Neural progenitor cell (in vitro differentiated cells): ENCODE results near the gene CARS2. TPM values are rescaled to one million over a fixed set of nuclear protein-coding genes. Genes with fewer than 3 reads are reported as not detected.

Source experiments
- DNase-seq: peaks from one replicate; pipeline ENCODE4 v3.0.0-alpha.2; 2016; ENCODE audit warnings: low spot score
- H2AFZ ChIP-seq: fragments of 200-600 bp; sonication (generic); replicated peaks from 2 replicates; pipeline ENCODE4 v1.6.1; 2016; ENCODE audit warnings: antibody characterized with exemption
- H3F3A ChIP-seq: fragments of 200-600 bp; sonication (generic); 2 replicates; pipeline ENCODE4 v1.6.1; 2016; ENCODE audit warnings: antibody characterized with exemption, low read depth
- H3K27ac ChIP-seq: fragments of 200-600 bp; sonication (generic); 2 replicates; pipeline ENCODE4 v1.5.1; 2016; ENCODE audit warnings: mild to moderate bottlenecking
- H3K27me3 ChIP-seq: fragments of 200-600 bp; sonication (generic); 2 replicates; pipeline ENCODE4 v1.6.1; 2016; ENCODE audit warnings: mild to moderate bottlenecking, moderate library complexity
- H3K36me3 ChIP-seq: fragments of 200-600 bp; sonication (generic); 2 replicates; pipeline ENCODE4 v1.5.1; 2016
- H3K4me1 ChIP-seq: fragments of 200-600 bp; sonication (generic); 2 replicates; pipeline ENCODE4 v1.6.1; 2016; ENCODE audit warnings: mixed run types
- H3K4me2 ChIP-seq: fragments of 200-600 bp; sonication (generic); 2 replicates; pipeline ENCODE4 v1.6.1; 2016
- H3K4me3 ChIP-seq: fragments of 200-600 bp; sonication (generic); 2 replicates; pipeline ENCODE4 v1.5.1; 2016
- H3K79me2 ChIP-seq: fragments of 200-600 bp; sonication (generic); 2 replicates; pipeline ENCODE4 v1.6.1; 2016; ENCODE audit warnings: low read depth
- H3K9ac ChIP-seq: fragments of 200-600 bp; sonication (generic); 2 replicates; pipeline ENCODE4 v1.6.1; 2016
- H3K9me3 ChIP-seq: fragments of 200-600 bp; sonication (generic); 2 replicates; pipeline ENCODE4 v1.5.1; 2016; ENCODE audit warnings: low read depth
- H4K20me1 ChIP-seq: fragments of 200-600 bp; sonication (generic); 2 replicates; pipeline ENCODE4 v1.6.1; 2016; ENCODE audit warnings: low read depth
- H3K27ac Mint-ChIP-seq: 3 replicates; pipeline ENCODE4 v1.8.0; 2021; ENCODE audit warnings: mixed read lengths
- H3K27me3 Mint-ChIP-seq: 2 replicates; pipeline ENCODE4 v1.8.0; 2022; ENCODE audit warnings: low read depth, mild to moderate bottlenecking, inconsistent platforms, moderate library complexity, mixed read lengths; ENCODE audit not compliant: insufficient read depth
- H3K36me3 Mint-ChIP-seq: 3 replicates; pipeline ENCODE4 v1.8.0; 2021; ENCODE audit warnings: mixed read lengths
- H3K4me1 Mint-ChIP-seq: 3 replicates; pipeline ENCODE4 v1.8.0; 2021; ENCODE audit warnings: mixed read lengths
- H3K4me3 Mint-ChIP-seq: 3 replicates; pipeline ENCODE4 v1.8.0; 2021; ENCODE audit warnings: mild to moderate bottlenecking, moderate library complexity, mixed read lengths
- H3K9me3 Mint-ChIP-seq: 3 replicates; pipeline ENCODE4 v1.8.0; 2020; ENCODE audit warnings: mixed read lengths
- CTCF ChIP-seq: fragments of 200-600 bp; sonication (generic); IDR thresholded peaks from 2 replicates; pipeline ENCODE4 v1.5.1; 2017; ENCODE audit warnings: antibody characterized with exemption, mild to moderate bottlenecking
- EZH2 ChIP-seq: fragments of 200-600 bp; sonication (generic); IDR thresholded peaks from 2 replicates; pipeline ENCODE4 v1.6.1; 2017; ENCODE audit warnings: antibody characterized with exemption, mild to moderate bottlenecking, moderate library complexity
- EZH2phosphoT487 ChIP-seq: fragments of 200-600 bp; sonication (generic); IDR thresholded peaks from 2 replicates; pipeline ENCODE4 v1.6.1; 2017; ENCODE audit warnings: antibody characterized with exemption
- total RNA-seq: library from RNA; depleted of rRNA; stranded (reverse); fragments of >200 nt; gene quantifications from 2 replicates; pipeline ENCODE4 v1.2.3, GENCODE V29; 2015; ENCODE audit warnings: low replicate concordance

Gene CARS2
- total RNA-seq, 1 donor from 2014 or later = 50.0 TPM

DNA sequence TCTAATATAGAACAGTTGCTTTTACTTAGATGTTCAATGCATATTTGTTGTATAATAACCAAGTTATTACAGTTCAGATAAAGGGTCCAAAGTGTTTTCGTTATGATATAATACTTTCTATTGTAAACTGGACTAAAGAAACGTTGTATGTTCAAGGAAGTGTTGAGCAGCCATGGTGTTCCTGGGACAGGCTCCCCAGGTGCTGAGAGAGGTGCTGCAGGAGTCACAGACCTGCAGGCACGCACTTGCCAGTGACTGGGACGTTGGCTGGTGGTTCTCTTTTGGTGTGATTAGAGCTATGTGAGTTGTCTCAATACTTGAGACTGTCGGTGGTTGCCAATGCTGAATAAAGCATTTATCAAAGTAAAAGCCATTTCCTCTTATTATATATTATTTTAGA is 17.1 kb upstream of the CARS2 start:
- no peak overlapping the region for H3K4me3 ChIP-seq
- no peak overlapping the region for H3K4me2 ChIP-seq
- Mint-ChIP-seq H3K9me3 (no peaks in the 10 kb centered on the region), H3K4me3 (no peak overlapping the region), H3K27ac (no peak overlapping the region), H3K4me1 (peaks cover 7% of the 10 kb centered on the region), H3K27me3 (no peaks in the 10 kb centered on the region), H3K36me3 (peaks cover 20% of the 10 kb centered on the region)
- peaks cover 56% of the 10 kb centered on the region for H3K79me2 ChIP-seq
- H3F3A ChIP-seq = peaks cover 16% of the 10 kb centered on the region
- peak overlapping the region; percentile 10 for H3K27ac ChIP-seq
- peak overlapping the region; percentile 14 for H3K9ac ChIP-seq
- TF ChIP-seq EZH2phosphoT487 = no peak
- no peak for TF ChIP-seq CTCF
- TF ChIP-seq EZH2 = no peak
- no peaks in the 10 kb centered on the region for H3K27me3 ChIP-seq
- no peaks in the 10 kb centered on the region for H3K9me3 ChIP-seq
- H2AFZ ChIP-seq = no peak overlapping the region
- peaks cover under 1% of the 10 kb centered on the region for H3K4me1 ChIP-seq
- no peak for DNase-seq
- H4K20me1 ChIP-seq = peaks cover 54% of the 10 kb centered on the region
- peaks cover 8% of the 10 kb centered on the region for H3K36me3 ChIP-seq

DNA sequence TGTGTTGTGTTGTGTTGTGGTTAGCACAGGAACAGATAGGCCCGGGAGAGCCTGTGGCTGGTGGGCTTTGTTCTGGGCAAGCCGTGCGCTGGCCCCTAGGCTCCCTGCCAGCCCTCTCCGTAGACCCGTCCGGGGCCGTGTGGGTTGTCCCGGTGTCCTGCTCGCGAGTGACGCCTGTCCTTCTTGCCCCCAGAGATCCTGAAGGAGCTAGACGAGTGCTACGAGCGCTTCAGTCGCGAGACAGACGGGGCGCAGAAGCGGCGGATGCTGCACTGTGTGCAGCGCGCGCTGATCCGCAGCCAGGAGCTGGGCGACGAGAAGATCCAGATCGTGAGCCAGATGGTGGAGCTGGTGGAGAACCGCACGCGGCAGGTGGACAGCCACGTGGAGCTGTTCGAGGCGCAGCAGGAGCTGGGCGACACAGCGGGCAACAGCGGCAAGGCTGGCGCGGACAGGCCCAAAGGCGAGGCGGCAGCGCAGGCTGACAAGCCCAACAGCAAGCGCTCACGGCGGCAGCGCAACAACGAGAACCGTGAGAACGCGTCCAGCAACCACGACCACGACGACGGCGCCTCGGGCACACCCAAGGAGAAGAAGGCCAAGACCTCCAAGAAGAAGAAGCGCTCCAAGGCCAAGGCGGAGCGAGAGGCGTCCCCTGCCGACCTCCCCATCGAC is 13.3 kb upstream of the CARS2 start:
- Histone ChIP-seq H3K79me2 (peaks cover 89% of the 10 kb centered on the region), H3K27me3 (no peaks in the 10 kb centered on the region), H4K20me1 (peaks cover 81% of the 10 kb centered on the region)

GRCh38 chr13:110716247-110716515 is 10.3 kb upstream of the CARS2 start:
- Histone ChIP-seq H2AFZ (no peak overlapping the region), H3K27ac (peak overlapping the region; percentile 69)

More for the DNA sequence above, 13.3 kb upstream of the CARS2 start:
- Histone ChIP-seq H3K9ac (no peak overlapping the region), H3K27ac (no peak overlapping the region), H2AFZ (no peak overlapping the region), H3K4me1 (peaks cover 17% of the 10 kb centered on the region), H3F3A (peaks cover 27% of the 10 kb centered on the region), H3K4me2 (no peak overlapping the region), H3K9me3 (no peaks in the 10 kb centered on the region), H3K4me3 (no peak overlapping the region), H3K36me3 (peaks cover 8% of the 10 kb centered on the region)
- H3K27me3 Mint-ChIP-seq = peaks cover 10% of the 10 kb centered on the region
- TF ChIP-seq EZH2phosphoT487 = no peak
- H3K36me3 Mint-ChIP-seq = peaks cover 20% of the 10 kb centered on the region
- H3K4me3 Mint-ChIP-seq = peak overlapping the region; percentile 35
- no peak overlapping the region for H3K27ac Mint-ChIP-seq
- no peak for DNase-seq
- peaks cover 3% of the 10 kb centered on the region for H3K9me3 Mint-ChIP-seq
- peaks cover 19% of the 10 kb centered on the region for H3K4me1 Mint-ChIP-seq

More at GRCh38 chr13:110716247-110716515, 10.3 kb upstream of the CARS2 start:
- Histone ChIP-seq H3K4me3 (peak overlapping the region; percentile 98), H3K4me2 (peak overlapping the region; percentile 93), H3K9ac (peak overlapping the region; percentile 82), H3K36me3 (no peaks in the 10 kb centered on the region), H3F3A (peaks cover 31% of the 10 kb centered on the region), H4K20me1 (peaks cover 58% of the 10 kb centered on the region), H3K27me3 (no peaks in the 10 kb centered on the region), H3K9me3 (no peaks in the 10 kb centered on the region), H3K4me1 (peaks cover 20% of the 10 kb centered on the region), H3K79me2 (peaks cover 69% of the 10 kb centered on the region)
- peaks cover 16% of the 10 kb centered on the region for H3K27me3 Mint-ChIP-seq
- H3K27ac Mint-ChIP-seq = no peak overlapping the region
- peak; percentile 57 for DNase-seq
- peaks cover 3% of the 10 kb centered on the region for H3K9me3 Mint-ChIP-seq
- peaks cover 18% of the 10 kb centered on the region for H3K4me1 Mint-ChIP-seq
- H3K36me3 Mint-ChIP-seq = peaks cover 14% of the 10 kb centered on the region
- H3K4me3 Mint-ChIP-seq = peak overlapping the region; percentile 100
- TF ChIP-seq EZH2phosphoT487 (no peak), EZH2 (no peak), CTCF (no peak)
